Measurements from ENCODE around the gene HOXB5.

DNA sequence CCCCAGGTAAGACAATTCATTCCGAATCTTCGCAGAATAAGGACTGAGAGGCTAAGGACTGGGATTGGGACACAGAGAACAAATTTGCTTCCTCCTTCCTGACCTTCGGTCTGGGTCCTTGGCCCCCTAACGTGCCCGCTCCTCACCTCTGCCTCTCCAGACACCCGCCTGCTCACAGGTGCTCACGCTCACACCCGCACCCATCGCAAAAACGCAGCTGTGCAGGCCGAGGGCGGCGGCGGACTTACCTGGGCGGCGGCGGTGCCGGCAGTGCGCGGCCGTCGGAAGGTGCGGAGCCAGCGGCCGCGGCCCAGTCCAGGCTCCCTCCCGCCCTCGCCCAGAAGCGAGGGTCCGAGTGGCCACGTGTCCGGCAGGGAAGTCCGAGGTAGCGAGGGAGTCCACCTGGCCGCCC is 39.7 kb upstream of the HOXB5 start:
- TF ChIP-seq, protein P1, sequence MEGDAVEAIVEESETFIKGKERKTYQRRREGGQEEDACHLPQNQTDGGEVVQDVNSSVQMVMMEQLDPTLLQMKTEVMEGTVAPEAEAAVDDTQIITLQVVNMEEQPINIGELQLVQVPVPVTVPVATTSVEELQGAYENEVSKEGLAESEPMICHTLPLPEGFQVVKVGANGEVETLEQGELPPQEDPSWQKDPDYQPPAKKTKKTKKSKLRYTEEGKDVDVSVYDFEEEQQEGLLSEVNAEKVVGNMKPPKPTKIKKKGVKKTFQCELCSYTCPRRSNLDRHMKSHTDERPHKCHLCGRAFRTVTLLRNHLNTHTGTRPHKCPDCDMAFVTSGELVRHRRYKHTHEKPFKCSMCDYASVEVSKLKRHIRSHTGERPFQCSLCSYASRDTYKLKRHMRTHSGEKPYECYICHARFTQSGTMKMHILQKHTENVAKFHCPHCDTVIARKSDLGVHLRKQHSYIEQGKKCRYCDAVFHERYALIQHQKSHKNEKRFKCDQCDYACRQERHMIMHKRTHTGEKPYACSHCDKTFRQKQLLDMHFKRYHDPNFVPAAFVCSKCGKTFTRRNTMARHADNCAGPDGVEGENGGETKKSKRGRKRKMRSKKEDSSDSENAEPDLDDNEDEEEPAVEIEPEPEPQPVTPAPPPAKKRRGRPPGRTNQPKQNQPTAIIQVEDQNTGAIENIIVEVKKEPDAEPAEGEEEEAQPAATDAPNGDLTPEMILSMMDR (IDR thresholded peaks at IDR 0.05; ENCODE audit: poor library complexity) = no peak
- TF ChIP-seq EZH2phosphoT487 (IDR thresholded peaks at IDR 0.05; ENCODE audit: low read depth, severe bottlenecking, unreplicated experiment) = no peak
